ENCODE data around the gene SYNE2. TPM values are rescaled to one million over a fixed set of nuclear protein-coding genes. Genes with fewer than 3 reads are reported as not detected.

SYNE2 gene
- total RNA-seq, 1 donor from 2014 or later = 44.2 TPM

GRCh38 chr14:64184103-64184729 lies 331.4 kb downstream of the SYNE2 start:
- no peak for TF ChIP-seq CTCF (conservative IDR thresholded peaks at IDR 0.05; ENCODE audit: low read depth, low read length)

GRCh38 chr14:64185184-64185583 lies 332.4 kb downstream of the SYNE2 start:
- DNase-seq (ENCODE audit: low read depth) = no peak
- no peak for TF ChIP-seq CTCF (conservative IDR thresholded peaks at IDR 0.05; ENCODE audit: low read depth, low read length)
- H3K4me3 ChIP-seq (ENCODE audit: low read depth, low read length) = no peak overlapping the region

More at GRCh38 chr14:64184103-64184729, 331.4 kb downstream of the SYNE2 start:
- no peak overlapping the region for H3K4me3 ChIP-seq (ENCODE audit: low read depth, low read length)
- DNase-seq (ENCODE audit: low read depth) = no peak

GRCh38 chr14:64186231-64187129 lies 333.7 kb downstream of the SYNE2 start:
- no peak for TF ChIP-seq CTCF (conservative IDR thresholded peaks at IDR 0.05; ENCODE audit: low read depth, low read length)
- no peak overlapping the region for H3K4me3 ChIP-seq (ENCODE audit: low read depth, low read length)
- DNase-seq (ENCODE audit: low read depth) = no peak

GRCh38 chr14:64187331-64187730 lies 334.5 kb downstream of the SYNE2 start:
- DNase-seq (ENCODE audit: low read depth) = no peak

GRCh38 chr14:64190974-64191502 lies 338.2 kb downstream of the SYNE2 start:
- DNase-seq (ENCODE audit: low read depth) = no peak
- TF ChIP-seq CTCF (conservative IDR thresholded peaks at IDR 0.05; ENCODE audit: low read depth, low read length) = no peak
- H3K4me3 ChIP-seq (ENCODE audit: low read depth, low read length) = no peak overlapping the region

More at GRCh38 chr14:64187331-64187730, 334.5 kb downstream of the SYNE2 start:
- no peak for TF ChIP-seq CTCF (conservative IDR thresholded peaks at IDR 0.05; ENCODE audit: low read depth, low read length)
- no peak overlapping the region for H3K4me3 ChIP-seq (ENCODE audit: low read depth, low read length)

- DNase-seq (ENCODE audit: low read depth) = peak; percentile 19
- H3K4me3 ChIP-seq (ENCODE audit: low read depth, low read length) = no peak overlapping the region
Measured at GRCh38 chr14:64191756-64192155, 339.0 kb downstream of the SYNE2 start.

More at GRCh38 chr14:64191756-64192155, 339.0 kb downstream of the SYNE2 start:
- TF ChIP-seq CTCF (conservative IDR thresholded peaks at IDR 0.05; ENCODE audit: low read depth, low read length) = no peak
